Fibroblast of skin of left quadriceps (primary cell): ENCODE data around the gene ERN2.
"Not testable (repeated sequence)": the region's sequence is repeated elsewhere in the genome, so short reads cannot be mapped to it uniquely, and the experiment has no call there.

ENCODE experiments used
- DNase-seq, 2 experiments: peaks; one replicate each; pipeline ENCODE4 v3.0.0-alpha.2; 2013; ENCODE audit warnings: low read depth in 2 of 2

The ERN2 gene

DNA sequence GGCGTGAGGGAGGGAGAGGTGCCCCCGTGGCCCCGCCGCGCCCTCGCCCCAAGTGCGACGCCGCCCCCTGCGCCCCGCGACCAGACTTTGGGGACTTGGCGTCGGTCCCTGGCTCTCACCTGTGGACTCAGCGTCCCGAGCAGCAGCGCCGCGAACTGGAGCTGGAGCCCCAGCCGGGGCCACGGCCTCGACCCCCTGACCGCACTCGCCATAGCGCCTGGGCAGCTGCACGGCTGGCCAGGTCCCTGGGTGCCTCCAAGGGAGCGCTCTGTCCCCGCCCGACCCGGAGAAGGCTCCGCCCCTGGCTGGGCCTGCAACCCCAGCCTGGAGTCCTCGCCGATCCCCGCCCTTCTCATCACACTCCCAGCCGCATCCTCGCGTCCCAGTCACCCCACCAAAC, at the start of gene ERN2:
ERN2 (minus strand) TSS at position 247 of the 400 bp plus-strand sequence; CDS start at position 212, 35 bp downstream.
- DNase-seq = no peak

DNA sequence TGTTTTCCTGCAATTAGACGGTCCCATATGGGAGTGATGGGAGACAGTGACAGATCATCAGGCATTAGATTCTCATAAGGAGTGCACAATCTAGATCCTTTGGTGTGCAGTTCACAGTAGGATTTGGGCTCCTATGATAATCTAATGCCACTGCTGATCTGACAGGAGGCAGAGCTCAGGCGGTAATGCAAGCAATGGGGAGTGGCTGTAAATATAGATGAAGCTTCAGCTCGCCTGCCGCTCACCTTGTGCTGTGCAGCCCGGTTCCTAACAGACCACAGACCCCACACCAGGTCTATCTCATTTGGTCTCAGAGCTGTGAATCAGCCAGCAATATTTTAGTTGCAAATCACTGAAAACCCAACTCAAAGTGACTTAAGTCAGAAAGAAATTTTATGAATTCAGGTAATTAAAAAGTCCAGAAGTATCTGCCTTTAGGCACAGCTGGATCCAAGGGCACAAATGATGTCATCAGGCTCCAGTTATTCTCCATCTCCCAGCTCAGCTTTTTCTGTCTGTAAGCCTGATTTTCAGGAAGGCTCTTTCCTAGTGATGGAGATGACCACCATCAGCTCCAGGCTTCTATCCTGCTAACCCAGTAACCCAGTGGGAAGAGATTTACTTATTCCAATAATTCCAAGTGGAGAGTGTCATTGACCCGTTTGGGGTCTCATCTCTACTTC, 45.1 kb upstream of the ERN2 start:
- no peak for DNase-seq

DNA sequence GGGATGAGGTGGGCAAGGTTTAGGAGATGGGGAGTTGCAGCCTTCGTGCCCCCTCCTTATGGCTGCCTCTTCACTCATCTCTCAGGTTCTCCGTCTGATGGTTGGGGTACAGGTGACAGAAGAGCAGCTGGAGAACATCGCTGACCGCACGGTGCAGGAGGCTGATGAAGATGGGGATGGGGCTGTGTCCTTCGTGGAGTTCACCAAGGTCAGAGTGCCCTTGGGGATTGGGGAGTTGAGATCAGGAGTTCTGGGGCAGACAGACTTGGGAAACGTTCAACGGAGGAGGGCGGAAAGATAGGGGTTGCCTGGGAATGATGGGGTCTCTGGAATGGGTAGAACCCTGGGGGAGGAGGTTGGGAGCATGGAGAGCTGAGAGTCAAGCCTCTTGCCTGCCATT, 44.1 kb upstream of the ERN2 start:
- no peak for DNase-seq

DNA sequence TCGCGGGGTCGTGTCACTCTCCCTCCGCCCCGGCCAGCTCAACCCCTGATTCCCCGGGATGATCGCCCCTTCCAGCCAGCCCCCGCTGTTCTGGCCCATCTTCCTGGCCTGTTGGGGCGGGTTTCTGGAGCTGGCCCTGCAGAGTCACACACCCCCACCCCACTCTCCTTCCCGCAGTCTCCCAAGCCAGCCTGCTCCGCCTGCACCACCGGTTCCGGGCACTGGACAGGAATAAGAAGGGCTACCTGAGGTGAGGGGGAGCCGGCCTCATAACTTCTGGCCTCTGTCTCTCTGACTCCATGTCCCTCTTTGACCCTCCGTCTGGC, 42.4 kb upstream of the ERN2 start:
- no peak for DNase-seq

DNA sequence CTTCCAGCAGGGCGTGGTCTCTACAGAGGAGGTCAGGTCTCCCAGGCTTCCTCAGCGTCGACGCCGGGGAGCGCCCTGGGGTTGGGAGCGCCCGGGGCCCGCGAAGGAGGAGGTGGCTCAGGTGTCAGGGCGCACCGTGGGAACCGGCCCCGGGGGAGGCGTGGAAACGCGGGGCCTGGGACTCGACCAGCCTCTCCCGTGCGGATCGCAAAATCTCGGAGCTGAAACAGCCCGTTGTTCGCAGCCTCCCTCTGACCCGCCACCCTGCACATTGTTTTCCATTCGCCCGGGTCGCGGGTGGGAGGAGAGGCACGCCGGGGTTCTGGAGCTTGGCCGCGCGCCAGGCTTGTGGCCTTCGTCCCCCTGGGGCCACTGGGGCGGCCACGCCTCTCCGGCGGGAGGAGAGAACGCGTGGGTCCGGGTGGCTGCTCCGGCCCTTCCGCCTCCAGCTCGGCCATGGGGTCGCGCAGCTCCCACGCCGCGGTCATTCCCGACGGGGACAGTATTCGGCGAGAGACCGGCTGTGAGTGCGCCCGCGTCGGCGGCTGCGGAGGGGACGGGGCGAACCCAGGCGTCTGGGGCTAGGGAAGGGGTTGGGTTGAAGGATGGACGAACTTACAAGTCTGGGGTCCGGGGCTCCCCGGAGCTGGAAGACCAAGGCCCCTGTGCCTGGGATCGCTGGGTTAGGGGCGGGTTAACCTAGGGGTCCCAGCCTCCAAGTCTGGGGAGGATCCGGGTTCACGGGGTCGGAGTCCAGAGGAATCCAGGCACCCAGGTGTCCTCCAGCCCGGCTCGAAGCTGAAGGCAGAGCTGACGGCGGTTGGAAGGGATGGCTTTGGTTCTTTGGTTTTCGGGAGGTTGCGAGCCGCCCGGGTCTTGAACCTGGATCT, 41.8 kb upstream of the ERN2 start, which contains the start of gene CHP2:
CHP2 (plus strand) TSS at position 433 of the 890 bp plus-strand sequence; CDS start at position 457, 24 bp downstream.
- DNase-seq = no peak

DNA sequence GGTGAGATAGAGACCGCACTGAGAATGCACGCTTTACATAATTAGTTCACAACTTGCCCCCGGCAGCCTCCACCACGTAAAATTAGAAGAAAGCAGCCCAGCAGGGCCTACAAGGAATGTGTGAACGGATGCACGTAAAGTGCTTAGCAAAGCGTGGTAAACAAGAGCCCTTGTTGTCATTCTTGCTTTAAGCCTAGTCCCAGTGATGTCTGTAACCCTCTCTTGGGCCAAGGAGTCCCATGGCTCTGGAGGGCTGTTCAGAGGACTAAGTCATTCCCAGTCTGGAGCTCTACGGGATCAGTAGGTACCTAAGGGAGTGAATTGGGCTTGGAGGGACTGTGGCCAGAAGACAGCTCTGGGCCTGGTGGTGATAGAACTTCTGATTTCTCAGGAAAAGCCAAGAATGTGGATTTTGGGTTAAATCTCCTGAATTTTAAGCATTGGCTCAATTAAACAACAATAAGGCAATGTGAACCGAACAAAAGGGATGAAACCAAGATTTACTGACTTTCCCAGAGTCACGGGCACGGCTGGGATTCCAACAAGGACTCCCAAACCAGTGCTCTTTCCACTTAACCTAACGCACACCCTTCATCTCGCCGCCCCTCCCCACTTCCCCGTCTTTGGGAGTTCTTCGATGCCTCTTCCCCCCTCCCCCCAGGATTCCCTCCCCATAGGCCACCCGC, 41.0 kb upstream of the ERN2 start:
- no peak for DNase-seq

DNA sequence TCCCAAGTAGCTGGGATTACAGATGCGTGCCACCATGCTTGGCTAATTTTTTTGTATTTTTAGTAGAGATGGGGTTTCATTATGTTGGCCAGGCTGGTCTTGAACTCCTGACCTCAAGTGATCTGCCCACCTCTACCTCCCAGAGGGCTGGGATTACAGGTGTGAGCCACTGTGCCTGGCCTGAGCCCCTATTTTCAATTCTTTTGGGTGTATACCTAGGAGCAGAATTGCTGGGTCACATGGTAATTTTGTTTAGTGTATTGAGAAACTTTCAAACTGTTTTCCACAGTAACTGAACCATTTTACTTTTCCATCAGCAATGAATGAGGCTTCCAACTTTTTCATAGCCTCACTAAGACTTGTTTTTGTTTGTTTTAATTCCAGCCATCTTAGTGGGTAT, 38.0 kb upstream of the ERN2 start:
- DNase-seq = not testable (repeated sequence)

DNA sequence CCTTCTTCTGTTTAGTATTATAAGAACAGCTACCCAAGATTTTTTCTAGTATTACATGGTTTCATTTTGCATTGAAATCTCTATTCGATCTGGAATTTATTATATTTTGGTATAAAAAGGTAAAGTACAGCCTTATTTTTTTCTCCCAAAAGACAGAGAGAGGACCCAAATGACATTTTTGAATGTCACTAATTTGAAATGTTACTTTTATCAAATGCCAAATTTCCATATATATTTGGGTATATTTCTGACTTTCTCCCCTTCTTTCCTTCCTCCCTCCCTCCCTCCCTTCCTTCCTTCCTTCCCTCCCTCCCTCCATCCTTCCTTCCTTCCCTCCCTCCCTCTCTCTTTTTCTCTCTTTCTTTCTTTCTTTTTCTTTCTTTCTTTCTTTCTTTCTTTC, 35.6 kb upstream of the ERN2 start:
- no peak for DNase-seq

DNA sequence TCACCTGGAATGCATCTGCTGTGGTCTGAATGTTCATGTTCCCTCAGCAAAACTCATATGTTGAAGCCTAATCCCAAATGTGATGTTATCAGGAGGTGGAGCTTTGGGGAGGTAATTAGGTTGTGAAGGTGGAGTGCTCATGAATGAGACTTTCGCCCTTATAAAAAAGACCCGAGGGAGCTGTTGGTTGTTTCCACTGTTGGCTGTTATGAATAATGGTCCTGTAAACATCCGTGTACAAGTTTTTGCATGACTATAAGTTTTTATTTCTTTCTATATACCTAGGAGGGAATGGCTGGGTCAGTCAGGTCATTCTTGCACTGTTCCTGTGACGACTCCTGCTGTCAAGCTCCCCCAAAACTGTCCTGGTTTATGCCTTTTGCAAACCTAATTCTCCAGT, 32.2 kb upstream of the ERN2 start:
- DNase-seq = no peak

DNA sequence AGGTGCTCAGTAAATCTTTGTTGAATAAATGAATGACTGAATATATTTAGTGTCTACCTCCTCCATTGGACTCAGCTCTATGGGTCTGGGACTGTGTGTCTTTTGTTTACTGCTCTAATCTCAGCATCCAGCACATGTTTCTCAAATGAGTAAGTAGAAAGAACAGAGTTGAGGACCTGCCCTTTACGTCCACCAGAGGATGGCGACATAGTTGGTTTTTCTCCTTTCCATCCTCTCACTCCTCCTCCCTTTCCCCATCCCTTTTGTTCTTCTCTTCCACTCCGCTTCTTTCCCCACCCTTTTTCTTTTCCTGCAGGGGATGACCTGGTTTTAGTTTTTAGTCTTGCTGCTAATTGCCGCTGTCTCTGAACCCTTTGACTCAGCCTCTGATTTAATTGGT, 29.7 kb upstream of the ERN2 start:
- no peak for DNase-seq

DNA sequence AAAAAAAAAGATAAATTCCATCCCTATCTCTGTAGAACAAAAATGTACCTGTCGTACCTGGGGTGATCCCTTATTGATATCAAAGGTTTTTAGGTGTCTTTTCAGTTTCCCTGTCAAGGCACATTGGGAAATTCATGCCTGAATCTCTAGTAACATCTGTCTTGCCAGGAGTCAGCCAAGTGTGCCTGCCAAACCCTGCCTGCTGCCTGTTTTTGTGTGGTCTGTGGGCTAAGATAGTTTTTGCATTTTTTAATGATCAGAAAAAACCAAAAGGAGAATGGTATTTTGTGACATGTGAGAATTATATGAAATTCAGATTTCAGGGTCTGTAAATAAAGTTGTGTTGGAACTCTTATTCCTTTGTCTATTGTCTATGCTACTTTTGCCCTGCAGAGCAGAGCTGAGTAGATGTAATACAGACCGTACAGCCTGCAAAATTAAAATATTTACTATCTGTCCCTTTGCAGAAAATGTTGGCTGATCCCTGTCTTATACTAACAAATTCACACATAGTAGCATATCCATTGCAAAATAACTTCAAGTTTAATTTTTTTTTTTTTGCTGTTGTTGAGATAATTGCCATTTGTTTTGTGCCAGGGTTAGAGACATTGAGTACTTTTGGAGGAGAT, 28.8 kb upstream of the ERN2 start:
- no peak for DNase-seq

DNA sequence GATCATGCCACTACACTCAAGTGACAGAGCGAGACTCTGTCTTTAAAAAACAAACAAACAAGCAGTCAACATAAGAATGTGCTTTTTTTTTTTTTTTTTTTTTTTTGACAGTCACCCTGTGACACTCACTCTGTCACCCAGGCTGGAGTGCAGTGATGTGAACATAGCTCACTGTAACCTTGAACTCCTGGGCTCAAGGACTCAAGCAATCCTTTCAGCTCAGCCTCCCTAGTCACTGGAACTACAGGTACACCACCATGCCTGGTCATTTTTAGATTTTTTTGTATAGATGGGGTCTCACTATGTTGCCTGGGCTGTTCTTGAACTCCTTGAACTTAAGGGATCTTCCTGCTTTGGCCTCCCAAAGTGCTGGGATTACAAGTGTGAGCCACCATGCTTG, 26.5 kb upstream of the ERN2 start:
- no peak for DNase-seq

DNA sequence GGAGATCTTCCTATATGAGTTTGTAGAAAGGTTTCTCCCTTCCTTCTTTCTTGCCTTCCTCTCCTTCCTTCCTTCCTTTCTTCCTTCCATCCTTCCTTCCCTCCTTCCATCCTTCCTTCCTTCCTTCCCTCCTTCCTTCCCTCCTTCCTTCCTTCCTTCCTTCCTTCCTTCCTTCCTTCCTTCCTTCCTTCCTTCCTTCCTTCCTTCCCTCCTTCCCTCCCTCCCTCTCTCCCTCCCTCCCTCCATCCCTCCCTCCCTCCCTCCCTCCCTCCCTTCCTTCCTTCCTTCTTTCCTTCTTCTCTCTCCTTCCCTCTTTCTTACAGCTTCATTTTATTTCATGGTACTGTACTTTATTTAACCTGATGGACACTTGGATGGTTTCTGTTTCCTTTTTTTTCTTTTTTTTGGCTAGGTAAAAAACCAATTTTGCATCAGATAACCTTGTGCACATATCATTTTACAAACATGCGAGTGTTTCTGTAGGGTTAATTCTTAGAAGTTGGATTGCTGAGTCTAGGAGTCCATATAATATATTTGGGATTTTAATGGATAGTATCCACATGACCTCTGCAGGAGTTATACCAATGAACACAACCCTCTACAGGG, 24.5 kb upstream of the ERN2 start:
- DNase-seq = not testable (repeated sequence)

DNA sequence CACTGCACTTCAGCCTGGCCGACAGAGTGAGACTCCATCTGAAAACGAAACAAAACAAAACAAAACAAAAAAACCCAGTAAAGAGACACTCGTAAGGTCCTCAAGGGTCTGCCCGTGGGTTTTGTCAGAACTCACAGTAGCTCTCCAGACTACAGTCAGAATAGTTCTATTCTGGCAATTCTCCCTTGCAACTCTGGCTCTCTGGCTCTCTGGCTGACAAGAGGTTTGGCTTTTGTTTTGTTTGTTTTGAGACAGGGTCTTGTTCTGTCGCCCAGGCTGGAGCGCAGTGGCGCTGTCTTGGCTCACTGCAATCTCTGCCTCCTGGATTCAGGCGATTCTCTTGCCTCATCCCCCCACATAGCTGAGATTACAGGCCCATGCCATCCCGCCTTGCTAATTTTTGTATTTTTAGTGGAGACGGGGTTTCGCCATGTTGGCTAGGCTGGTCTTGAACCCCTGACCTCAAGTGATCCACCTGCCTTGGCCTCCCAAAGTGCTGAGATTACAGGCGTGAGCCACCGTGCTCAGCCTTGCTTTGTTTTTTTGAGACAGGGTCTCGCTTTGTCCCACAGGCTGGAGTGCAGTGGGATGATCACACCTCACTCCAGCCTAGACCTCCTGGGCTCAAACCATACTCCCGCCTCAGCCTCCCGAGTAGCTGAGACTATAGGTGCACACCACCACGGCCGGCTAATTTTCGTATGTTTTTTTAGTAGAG, 21.3 kb upstream of the ERN2 start:
- DNase-seq = no peak

DNA sequence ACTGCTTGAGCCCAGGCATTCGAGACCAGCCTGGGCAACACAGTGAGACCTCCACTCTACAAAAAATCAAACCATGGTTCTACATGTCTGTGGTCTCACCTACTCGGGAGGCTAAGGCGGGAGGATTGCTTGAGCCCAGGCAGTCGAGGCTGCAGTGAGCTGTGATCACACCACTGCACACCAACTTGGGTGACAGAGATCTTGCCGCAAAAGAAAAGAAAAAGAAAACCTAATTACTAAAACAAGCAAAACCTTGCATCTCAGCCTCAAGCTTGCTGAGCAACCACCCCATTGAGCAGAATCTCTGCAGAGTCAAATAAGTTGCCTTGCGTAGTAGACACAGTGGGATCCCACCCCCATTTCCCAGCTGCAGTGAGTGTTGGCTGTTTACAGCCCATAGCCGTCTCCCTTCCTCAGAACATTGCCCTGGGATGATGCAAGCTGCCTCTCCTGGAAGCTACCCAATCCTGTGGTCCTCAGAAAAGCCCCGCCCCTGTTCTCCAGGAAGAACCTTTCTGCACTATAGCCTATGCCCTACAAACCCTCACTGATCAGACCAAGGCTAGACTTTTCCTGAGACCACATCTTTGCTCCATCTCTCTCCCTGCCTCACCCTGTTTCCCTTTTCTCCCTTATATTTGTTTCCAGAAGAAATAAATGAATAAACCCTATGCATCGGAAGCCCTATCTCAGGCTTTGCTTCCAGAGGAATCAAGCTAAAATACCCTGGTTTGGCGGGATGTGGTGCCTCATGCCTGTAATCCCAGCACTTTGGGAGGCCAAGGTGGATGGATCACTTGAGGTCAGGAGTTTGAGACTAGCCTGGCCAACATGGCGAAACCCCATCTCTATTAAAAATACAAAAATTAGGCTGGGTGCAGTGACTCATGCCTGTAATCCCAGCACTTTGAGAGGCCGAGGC, 16.7 kb upstream of the ERN2 start:
- DNase-seq = peak in 1 of 2 experiments; percentile 3

DNA sequence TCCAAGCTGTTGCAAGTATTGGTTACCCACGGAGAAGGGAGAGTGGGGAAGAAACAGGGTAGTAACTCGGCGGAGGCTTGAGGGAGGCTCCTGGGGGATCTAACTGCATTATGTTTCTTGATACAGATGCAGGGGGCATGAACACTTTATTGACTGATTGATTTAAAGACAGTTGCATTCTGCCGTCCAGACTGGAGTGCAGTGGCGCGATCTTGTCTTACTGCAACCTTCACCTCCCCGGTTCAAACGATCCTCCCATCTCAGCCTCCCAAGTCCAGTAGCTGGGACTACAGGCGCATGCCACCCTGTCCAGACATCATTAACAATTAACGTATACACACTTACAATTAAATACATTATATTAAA, 15.1 kb upstream of the ERN2 start:
- DNase-seq = no peak

DNA sequence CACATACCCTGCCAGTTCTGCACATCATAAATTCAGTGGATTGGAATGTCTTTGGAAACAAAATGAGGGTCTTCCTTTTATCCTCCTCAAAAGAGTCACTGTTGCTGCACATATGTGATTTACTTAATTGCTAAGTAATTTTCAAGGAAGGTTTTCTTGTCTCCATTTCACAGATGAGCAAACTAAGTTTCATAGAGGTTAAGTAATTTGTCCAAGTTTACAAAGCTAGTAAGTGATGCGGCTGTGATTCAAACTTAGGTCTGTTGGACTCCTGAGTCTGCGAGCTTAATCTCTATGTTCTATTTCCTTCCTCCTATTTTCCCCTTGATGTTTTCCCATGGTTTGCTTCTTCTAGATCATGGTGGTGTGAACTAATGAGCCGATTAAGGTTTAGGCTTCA, 13.7 kb upstream of the ERN2 start:
- no peak for DNase-seq

DNA sequence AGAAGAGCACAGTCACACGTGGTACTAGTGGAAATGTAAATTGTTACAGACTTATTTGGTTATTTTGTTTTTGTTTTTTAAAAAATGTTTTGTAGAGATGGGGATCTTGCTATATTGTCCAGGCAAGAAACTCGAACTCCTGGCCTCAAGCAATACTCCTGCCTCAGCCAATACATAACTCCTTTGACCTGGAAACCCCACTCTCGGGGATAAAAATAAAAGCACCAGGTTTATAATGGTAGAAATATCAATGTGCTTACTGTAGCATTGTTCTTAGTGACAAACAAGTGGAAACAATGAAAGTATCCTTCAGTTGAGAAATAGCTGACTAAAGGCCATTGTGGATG, 11.7 kb upstream of the ERN2 start:
- DNase-seq = no peak

DNA sequence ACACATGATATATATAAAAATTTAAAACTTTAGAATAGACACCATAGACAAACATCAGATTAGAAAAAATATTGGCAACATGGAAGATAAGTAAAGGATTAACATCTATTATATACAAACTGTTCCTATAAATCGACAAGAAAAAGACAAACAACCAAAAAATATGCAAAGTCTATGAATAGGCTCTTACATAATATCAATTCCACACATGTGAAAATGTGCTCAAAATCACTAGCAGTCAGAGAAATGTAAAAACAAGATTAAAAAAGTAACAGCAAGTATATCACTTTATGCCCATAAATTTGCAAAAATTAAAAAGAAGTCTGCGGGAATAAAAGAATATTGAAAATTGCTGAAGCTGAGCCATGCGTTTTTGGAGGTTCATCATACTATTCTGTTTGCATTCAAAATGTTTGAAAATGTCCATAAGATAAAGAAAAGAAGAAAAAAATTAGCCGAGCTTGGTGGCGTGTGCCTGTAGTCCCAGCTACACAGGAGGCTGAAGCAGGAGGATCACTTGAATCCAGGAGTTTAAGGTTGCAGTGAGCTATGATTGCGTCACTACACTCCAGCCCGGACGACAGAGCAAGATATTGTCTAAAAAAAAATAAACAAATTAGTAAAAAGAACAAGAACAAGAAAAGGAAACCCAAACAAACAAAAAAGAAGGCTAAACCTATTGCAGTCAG, 11.2 kb upstream of the ERN2 start:
- DNase-seq = no peak
